Measurements from ENCODE around the gene AFAP1L2.

AFAP1L2 gene

GRCh38 chr10:114388275-114388674 lies 16.0 kb downstream of the AFAP1L2 start:
- DNase-seq (ENCODE audit: low read depth): no peak

GRCh38 chr10:114387784-114388183 lies 16.5 kb downstream of the AFAP1L2 start:
- no peak for DNase-seq (ENCODE audit: low read depth)

GRCh38 chr10:114386452-114386851 lies 17.9 kb downstream of the AFAP1L2 start:
- no peak for DNase-seq (ENCODE audit: low read depth)

- DNase-seq (ENCODE audit: low read depth): no peak
Measured at GRCh38 chr10:114385557-114385956, 18.7 kb downstream of the AFAP1L2 start.

GRCh38 chr10:114384601-114385000 lies 19.7 kb downstream of the AFAP1L2 start:
- no peak for DNase-seq (ENCODE audit: low read depth)

- no peak for DNase-seq (ENCODE audit: low read depth)
Measured at GRCh38 chr10:114384181-114384580, 20.1 kb downstream of the AFAP1L2 start.

- DNase-seq (ENCODE audit: low read depth): no peak
Measured at GRCh38 chr10:114380797-114381196, 23.5 kb downstream of the AFAP1L2 start.

GRCh38 chr10:114380060-114380459 lies 24.2 kb downstream of the AFAP1L2 start:
- DNase-seq (ENCODE audit: low read depth): no peak

- no peak for DNase-seq (ENCODE audit: low read depth)
Measured at GRCh38 chr10:114379631-114380041, 24.7 kb downstream of the AFAP1L2 start.

GRCh38 chr10:114376523-114376922 lies 27.8 kb downstream of the AFAP1L2 start:
- DNase-seq (ENCODE audit: low read depth): no peak

- DNase-seq (ENCODE audit: low read depth): no peak
Measured at GRCh38 chr10:114375047-114375446, 29.3 kb downstream of the AFAP1L2 start.

- DNase-seq (ENCODE audit: low read depth): no peak
Measured at GRCh38 chr10:114374053-114374791, 30.1 kb downstream of the AFAP1L2 start.

- no peak for DNase-seq (ENCODE audit: low read depth)
Measured at GRCh38 chr10:114373631-114374030, 30.7 kb downstream of the AFAP1L2 start.

GRCh38 chr10:114372995-114373394 lies 31.3 kb downstream of the AFAP1L2 start:
- no peak for DNase-seq (ENCODE audit: low read depth)

- no peak for DNase-seq (ENCODE audit: low read depth)
Measured at GRCh38 chr10:114372179-114372578, 32.1 kb downstream of the AFAP1L2 start.

- no peak for DNase-seq (ENCODE audit: low read depth)
Measured at GRCh38 chr10:114370966-114371365, 33.3 kb downstream of the AFAP1L2 start.

GRCh38 chr10:114370199-114370598 lies 34.1 kb downstream of the AFAP1L2 start:
- no peak for DNase-seq (ENCODE audit: low read depth)

- DNase-seq (ENCODE audit: low read depth): no peak
Measured at GRCh38 chr10:114368057-114368391, 36.3 kb downstream of the AFAP1L2 start.

- no peak for DNase-seq (ENCODE audit: low read depth)
Measured at GRCh38 chr10:114367351-114368056, 36.8 kb downstream of the AFAP1L2 start.

GRCh38 chr10:114364726-114365125 lies 39.6 kb downstream of the AFAP1L2 start:
- no peak for DNase-seq (ENCODE audit: low read depth)

GRCh38 chr10:114363745-114364454 lies 40.4 kb downstream of the AFAP1L2 start:
- no peak for DNase-seq (ENCODE audit: low read depth)

GRCh38 chr10:114362826-114363355 lies 41.4 kb downstream of the AFAP1L2 start:
- no peak for DNase-seq (ENCODE audit: low read depth)

- DNase-seq (ENCODE audit: low read depth): no peak
Measured at GRCh38 chr10:114359953-114360345, 44.4 kb downstream of the AFAP1L2 start.
